GM12878 (cell line): ENCODE results near the gene OSM.

ENCODE experiments used
- EP300 ChIP-seq, 2 experiments: fragments of 150-350 bp in 1 of 2; IDR thresholded peaks; 2 replicates each; pipeline ENCODE4 v1.6.1; 2011 to 2012; ENCODE audit warnings: low read depth in 2 of 2, low read length in 2 of 2, borderline replicate concordance in 1 of 2, improper control_type of control experiment in 1 of 2, inconsistent platforms in 1 of 2; ENCODE audit not compliant: control insufficient read depth in 1 of 2
- EZH2 ChIP-seq: IDR thresholded peaks from 2 replicates; pipeline ENCODE4 v1.6.1; 2012; ENCODE audit warnings: low read depth, mild to moderate bottlenecking, control low read depth, inconsistent platforms, low read length, borderline replicate concordance; ENCODE audit not compliant: control insufficient read depth
- IRF4 ChIP-seq: IDR thresholded peaks from 2 replicates; pipeline ENCODE4 v1.6.1; 2011; ENCODE audit warnings: low read depth, low read length
- POLR2A ChIP-seq: IDR thresholded peaks from 2 replicates; pipeline ENCODE4 v1.6.1; 2011; ENCODE audit warnings: low read depth, mild to moderate bottlenecking, low read length
- POLR2AphosphoS5 ChIP-seq: IDR thresholded peaks from 2 replicates; pipeline ENCODE4 v1.6.1; 2011; ENCODE audit warnings: mild to moderate bottlenecking, low read length, inconsistent platforms
- SMC3 ChIP-seq: IDR thresholded peaks from 2 replicates; pipeline ENCODE4 v1.6.1; 2011; ENCODE audit warnings: low read length, improper control_type of control experiment, borderline replicate concordance
- TF ChIP-seq, protein P1 (sequence below): fragments of 450-650 bp; IDR thresholded peaks from 2 replicates; pipeline ENCODE4 v1.6.1; 2016; ENCODE audit warnings: mild to moderate bottlenecking
- TF ChIP-seq, protein P2 (sequence below), 3 experiments: IDR thresholded peaks in 2 of 3; conservative IDR thresholded peaks in 1 of 3; 2 replicates each; pipeline ENCODE4 v1.5.1; 2011; ENCODE audit warnings: low read depth in 3 of 3, low read length in 3 of 3, mild to moderate bottlenecking in 3 of 3, control low read depth in 2 of 3, moderate library complexity in 2 of 3, inconsistent platforms in 1 of 3, mixed read lengths in 1 of 3; ENCODE audit not compliant: control insufficient read depth in 2 of 3, insufficient read depth in 1 of 3; ENCODE audit errors: extremely low read depth in 1 of 3

DNA sequence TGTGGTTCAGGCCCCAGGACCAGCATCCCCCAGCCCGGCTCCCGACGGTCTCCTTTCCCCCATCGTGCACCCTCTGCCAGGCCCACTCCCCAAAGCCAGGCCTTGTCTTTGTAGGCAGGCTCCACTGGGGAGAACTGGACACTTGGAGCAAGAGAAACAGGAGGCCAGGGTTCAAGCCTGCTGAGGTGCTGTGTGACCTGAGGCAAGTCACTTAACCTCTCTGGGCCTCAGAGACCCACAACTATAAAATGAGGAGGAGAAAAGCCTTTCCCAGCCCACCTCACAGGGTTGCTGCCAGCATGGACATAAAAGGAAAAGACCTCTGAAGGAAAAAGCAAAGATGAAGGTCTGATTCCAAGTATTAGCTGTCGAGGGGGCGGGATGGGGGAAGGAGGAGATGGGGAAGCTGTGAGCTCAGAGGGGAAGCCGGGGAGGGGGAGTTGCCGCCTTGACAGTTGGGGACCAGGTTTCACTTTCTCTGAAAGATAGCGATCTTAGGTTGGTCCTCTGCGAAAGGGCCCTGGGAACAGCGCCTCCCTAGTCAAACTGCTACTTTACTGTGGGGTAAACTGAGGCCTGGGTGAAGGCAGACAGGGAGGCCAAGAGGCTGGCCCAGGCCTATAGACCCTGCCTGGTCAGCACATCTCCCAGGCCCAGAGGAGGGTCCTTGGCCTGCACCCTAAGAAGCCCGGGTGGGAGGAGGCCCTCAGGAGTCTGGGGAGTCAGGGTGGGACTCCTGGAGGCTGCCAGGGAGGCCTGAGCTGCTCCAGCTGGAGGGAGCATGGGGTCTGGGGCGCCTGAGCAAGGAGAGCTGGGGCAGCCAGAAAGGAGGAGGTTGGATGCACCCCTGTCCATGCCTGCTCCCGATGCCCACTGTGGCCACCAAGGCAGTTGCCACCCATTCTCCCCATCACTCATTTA, 991 bp upstream of the OSM start:
- TF ChIP-seq, protein P1, sequence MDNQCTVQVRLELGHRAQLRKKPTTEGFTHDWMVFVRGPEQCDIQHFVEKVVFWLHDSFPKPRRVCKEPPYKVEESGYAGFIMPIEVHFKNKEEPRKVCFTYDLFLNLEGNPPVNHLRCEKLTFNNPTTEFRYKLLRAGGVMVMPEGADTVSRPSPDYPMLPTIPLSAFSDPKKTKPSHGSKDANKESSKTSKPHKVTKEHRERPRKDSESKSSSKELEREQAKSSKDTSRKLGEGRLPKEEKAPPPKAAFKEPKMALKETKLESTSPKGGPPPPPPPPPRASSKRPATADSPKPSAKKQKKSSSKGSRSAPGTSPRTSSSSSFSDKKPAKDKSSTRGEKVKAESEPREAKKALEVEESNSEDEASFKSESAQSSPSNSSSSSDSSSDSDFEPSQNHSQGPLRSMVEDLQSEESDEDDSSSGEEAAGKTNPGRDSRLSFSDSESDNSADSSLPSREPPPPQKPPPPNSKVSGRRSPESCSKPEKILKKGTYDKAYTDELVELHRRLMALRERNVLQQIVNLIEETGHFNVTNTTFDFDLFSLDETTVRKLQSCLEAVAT, result no peak
- TF ChIP-seq EZH2, result no peak
- TF ChIP-seq SMC3, result no peak
- TF ChIP-seq, protein P2, sequence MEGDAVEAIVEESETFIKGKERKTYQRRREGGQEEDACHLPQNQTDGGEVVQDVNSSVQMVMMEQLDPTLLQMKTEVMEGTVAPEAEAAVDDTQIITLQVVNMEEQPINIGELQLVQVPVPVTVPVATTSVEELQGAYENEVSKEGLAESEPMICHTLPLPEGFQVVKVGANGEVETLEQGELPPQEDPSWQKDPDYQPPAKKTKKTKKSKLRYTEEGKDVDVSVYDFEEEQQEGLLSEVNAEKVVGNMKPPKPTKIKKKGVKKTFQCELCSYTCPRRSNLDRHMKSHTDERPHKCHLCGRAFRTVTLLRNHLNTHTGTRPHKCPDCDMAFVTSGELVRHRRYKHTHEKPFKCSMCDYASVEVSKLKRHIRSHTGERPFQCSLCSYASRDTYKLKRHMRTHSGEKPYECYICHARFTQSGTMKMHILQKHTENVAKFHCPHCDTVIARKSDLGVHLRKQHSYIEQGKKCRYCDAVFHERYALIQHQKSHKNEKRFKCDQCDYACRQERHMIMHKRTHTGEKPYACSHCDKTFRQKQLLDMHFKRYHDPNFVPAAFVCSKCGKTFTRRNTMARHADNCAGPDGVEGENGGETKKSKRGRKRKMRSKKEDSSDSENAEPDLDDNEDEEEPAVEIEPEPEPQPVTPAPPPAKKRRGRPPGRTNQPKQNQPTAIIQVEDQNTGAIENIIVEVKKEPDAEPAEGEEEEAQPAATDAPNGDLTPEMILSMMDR (IDR thresholded peaks at IDR 0.05 in 2 of 3, conservative IDR thresholded peaks at IDR 0.05 in 1 of 3; ENCODE audit: control insufficient read depth in 2 of 3, extremely low read depth in 1 of 3, insufficient read depth in 1 of 3, low read depth in 3 of 3, low read length in 3 of 3), result no peak
- no peak for TF ChIP-seq IRF4
- no peak for TF ChIP-seq POLR2AphosphoS5
- no peak for TF ChIP-seq EP300 (IDR thresholded peaks at IDR 0.05; ENCODE audit: borderline replicate concordance in 1 of 2, control insufficient read depth in 1 of 2, low read depth in 2 of 2, low read length in 2 of 2)
- TF ChIP-seq POLR2A, result no peak
